Epithelial cell of esophagus (primary cell): Measurements from ENCODE around the gene CACNA1B.

Experiments
- DNase-seq: peaks from one replicate; pipeline ENCODE4 v3.0.0; 2010; ENCODE audit warnings: low read depth
- H3K4me3 ChIP-seq: 2 replicates; pipeline ENCODE4 v1.5.1; 2011; ENCODE audit warnings: mild to moderate bottlenecking, low read length, control low read depth
- TF ChIP-seq, protein P1 (sequence below): IDR thresholded peaks from 2 replicates; pipeline ENCODE4 v1.5.1; 2011; ENCODE audit warnings: low read depth, mild to moderate bottlenecking, low read length, control low read depth, inconsistent platforms; ENCODE audit not compliant: insufficient read depth; ENCODE audit errors: missing control alignments

Gene CACNA1B

DNA sequence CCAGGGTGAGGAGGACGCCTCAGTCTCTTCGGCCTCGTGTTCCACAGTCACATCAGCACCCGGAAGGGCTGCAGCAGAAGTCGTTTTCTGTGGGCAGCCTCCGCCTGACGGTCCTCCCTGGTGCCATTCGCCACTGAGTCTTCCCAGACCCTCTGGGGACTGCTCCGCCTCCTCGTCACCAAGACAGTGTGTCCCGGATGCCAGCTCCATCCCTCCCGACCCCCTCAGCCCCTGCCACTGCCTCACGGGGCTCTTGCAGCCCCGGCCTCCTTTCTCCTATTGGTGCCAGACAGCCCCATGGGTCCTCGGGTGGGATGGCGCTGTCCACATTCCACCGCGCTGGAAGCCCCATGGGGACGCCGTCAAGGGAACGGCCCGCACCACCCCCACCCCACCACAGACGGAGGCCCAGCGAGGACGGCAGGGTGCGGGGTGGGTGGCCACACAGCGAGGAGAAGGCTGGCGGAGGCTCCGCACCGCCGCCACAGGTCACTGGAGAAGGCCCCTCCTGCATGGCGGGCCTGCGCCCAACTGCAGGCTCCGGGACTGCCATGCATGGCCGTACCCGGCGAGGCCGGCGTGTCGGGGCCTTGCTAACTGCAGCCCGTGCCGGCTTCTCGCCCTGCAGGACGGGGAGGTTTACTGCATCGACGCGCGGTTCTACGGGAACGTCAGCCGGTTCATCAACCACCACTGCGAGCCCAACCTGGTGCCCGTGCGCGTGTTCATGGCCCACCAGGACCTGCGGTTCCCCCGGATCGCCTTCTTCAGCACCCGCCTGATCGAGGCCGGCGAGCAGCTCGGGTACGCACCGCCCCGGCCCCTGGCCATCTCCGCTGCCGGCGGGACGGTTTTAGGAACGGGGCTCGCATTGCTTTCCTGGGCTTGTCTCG lies 43.6 kb upstream of the CACNA1B start:
- DNase-seq: no peak
- no peak overlapping the region for H3K4me3 ChIP-seq
- TF ChIP-seq, protein P1, sequence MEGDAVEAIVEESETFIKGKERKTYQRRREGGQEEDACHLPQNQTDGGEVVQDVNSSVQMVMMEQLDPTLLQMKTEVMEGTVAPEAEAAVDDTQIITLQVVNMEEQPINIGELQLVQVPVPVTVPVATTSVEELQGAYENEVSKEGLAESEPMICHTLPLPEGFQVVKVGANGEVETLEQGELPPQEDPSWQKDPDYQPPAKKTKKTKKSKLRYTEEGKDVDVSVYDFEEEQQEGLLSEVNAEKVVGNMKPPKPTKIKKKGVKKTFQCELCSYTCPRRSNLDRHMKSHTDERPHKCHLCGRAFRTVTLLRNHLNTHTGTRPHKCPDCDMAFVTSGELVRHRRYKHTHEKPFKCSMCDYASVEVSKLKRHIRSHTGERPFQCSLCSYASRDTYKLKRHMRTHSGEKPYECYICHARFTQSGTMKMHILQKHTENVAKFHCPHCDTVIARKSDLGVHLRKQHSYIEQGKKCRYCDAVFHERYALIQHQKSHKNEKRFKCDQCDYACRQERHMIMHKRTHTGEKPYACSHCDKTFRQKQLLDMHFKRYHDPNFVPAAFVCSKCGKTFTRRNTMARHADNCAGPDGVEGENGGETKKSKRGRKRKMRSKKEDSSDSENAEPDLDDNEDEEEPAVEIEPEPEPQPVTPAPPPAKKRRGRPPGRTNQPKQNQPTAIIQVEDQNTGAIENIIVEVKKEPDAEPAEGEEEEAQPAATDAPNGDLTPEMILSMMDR: no peak

DNA sequence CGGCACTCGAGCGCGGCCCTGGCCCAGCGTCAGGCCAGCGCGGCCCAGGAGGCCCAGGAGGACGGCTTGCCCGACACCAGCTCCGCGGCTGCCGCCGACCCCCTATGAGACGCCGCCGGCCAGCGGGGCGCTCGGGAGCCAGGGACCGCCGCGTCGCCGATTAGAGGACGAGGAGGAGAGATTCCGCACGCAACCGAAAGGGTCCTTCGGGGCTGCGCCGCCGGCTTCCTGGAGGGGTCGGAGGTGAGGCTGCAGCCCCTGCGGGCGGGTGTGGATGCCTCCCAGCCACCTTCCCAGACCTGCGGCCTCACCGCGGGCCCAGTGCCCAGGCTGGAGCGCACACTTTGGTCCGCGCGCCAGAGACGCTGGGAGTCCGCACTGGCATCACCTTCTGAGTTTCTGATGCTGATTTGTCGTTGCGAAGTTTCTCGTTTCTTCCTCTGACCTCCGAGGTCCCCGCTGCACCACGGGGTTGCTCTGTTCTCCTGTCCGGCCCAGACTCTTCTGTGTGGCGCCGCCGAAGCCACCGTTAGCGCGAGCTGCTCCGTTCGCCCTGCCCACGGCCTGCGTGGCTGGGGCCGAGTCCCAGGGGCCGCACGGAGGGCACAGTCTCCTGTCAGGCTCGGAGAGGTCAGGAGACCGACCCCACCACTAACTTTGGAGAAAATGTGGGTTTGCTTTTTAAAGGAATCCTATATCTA lies 42.6 kb upstream of the CACNA1B start:
- no peak overlapping the region for H3K4me3 ChIP-seq
- TF ChIP-seq, protein P1: no peak
- DNase-seq: no peak

DNA sequence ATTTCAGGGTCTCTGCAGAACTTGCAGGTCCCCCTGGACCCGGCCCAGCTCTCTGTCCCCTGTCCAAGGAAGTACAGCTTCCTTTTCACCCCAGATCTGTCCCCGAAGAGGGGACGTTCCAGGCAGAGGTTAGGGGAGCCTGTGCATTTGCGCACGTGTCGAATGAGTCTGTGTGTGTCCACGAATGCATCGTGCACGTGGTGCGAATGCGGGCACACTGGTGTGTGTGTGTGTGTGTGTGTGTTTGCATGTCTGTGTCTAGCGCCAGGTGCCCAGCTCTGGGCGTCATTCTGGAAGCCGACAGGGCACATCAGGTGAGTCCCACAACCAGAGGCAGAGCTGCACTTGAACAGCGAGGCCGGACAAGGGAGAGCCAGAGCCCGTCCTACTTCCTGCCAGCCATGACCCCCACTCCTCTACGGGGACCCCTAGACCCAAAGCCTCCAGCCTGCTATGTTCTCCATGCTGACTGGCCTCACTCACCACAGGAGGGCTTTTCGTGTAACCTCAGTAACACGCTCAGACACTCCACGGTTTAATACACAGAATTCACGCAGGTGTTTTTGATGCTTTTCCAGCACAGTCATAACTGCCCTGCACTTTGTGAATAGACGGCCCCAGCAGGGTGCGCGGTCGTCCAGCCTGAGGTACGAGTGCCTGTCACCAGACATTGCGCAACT lies 41.3 kb upstream of the CACNA1B start:
- no peak overlapping the region for H3K4me3 ChIP-seq
- no peak for DNase-seq
- TF ChIP-seq, protein P1: no peak

DNA sequence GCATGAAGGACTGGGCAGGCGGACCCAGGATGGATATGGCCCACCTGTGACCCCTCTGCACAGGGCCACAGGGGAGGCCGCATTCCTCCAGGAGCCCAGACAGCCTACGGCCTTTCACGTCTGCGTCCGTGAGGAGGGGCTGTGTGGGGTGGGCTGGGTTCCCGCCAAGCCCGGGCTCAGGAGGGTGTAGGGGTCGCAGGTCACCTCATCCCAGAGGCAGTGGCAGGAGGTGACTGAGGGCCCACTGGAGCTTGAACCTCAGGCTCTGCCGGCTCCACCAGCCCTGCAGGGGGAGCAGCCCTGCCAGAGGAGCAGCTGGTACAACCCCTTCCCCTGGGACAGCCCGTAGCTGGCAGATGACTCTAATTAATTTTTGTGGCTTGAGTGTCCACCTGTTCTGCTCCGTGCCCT lies 40.7 kb upstream of the CACNA1B start:
- no peak overlapping the region for H3K4me3 ChIP-seq
- DNase-seq: no peak
- TF ChIP-seq, protein P1: no peak

DNA sequence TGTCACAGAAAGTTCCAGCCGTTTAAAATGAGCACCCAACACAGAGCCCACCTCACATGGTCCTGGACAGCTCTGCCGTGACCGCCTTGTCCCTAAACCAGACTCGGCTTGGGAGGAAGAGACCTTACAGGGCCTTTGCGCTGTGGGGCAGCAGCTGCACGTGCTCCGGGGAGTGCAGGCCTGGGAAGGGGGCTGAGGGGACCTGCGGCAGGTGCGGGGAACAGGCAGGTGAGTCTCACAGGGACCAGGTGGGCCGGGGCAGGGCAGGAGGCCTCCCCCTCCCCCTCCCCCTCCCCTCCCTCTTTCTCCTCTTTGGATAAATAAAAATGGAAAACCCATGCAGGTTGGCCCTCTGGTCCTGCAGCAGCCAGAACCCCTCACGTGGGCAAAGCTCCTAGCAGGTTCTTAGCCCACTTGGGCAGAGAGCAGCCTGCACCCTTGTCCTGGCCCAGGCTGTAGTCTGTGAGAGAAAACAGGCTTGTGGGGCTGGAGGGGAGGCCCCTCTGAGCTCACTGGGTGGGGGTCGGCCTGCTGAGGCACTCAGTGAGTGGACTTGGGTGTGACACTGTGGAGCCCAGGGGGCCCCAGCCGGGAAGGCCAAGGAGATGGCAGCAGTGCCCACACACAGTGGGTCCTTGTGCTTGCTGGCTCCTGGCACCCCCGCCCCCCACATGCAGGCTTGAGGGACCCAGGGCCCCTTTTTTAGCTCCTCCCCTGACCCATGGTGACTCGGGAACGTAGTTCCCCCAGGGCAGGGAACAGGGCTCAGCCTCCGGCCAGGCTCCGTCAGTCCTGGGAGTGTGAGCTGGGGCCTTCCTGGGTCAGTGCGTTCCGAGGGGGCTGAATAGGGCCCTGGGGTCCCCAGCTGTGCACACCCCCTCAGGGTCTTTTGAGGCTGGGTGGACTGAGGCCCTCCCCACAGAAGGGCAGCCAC lies 40.0 kb upstream of the CACNA1B start:
- no peak overlapping the region for H3K4me3 ChIP-seq
- TF ChIP-seq, protein P1: no peak
- no peak for DNase-seq

DNA sequence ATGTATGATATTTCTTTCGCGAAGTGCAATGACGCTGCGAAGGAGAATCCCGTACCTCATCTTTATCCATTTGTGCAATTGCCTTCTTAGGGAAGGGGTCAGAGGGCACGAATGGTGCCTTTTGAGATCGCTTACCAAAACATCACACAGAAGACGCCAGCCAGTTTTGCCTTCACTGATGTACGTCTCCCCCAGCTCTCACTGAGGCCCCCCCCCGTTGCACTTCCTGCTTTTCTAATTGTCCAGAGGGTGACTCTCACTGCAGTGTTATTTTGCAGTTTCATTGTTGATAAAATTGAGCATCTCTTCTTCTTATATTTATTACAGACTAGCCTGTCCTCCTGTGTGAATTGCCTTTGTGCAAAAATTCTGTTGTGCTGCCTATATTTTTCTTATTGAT lies 39.0 kb upstream of the CACNA1B start:
- TF ChIP-seq, protein P1: no peak
- no peak for DNase-seq
- H3K4me3 ChIP-seq: no peak overlapping the region
